Measurements from ENCODE around the gene PIK3AP1.
"Not testable (repeated sequence)": the region's sequence is repeated elsewhere in the genome, so short reads cannot be mapped to it uniquely, and the experiment has no call there.

The PIK3AP1 gene

DNA sequence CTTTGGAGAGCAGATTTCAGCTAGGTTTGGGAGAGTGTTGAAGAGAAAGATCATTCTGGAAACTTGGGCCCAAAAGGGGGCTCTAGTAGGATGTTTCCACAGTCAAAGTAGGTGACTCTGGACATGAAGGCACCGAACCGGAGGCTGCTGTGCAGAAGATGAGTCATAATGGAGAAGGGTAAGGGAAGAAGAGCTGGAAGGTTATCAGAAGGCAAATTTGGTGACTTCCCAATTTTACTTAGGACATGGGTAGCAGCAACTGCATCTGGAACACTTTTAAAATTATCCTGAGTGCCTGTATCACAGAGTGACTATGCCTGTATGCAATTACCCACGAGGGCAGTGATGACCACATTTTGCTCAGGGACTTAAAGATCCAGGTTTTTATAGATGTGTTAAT, 38.8 kb downstream of the PIK3AP1 start:
- no peak for DNase-seq (ENCODE audit: low read depth)
- no peak for TF ChIP-seq CTCF (conservative IDR thresholded peaks at IDR 0.05; ENCODE audit: low read length)
- H3K4me3 ChIP-seq (ENCODE audit: low read length), result no peak overlapping the region

DNA sequence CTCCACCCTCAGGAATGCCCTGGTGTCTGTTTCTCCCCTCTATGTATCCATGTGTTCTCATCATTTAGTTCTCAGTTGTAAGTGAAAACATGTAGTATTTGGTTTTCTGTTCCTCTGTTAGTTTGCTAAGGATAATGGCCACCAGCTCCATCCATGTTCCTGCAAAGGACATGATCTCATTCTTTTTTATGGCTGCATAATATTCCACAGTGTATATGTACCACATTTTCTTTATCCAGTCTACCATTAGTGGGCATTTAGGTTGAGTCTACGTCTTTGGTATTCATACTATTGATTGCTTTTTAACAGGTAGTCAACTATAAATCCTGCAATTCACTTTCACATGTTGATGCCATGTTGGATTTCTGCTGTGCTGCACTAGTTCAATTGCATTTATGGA, 39.9 kb downstream of the PIK3AP1 start:
- DNase-seq (ENCODE audit: low read depth); H3K4me3 ChIP-seq (ENCODE audit: low read length): not testable (repeated sequence)

DNA sequence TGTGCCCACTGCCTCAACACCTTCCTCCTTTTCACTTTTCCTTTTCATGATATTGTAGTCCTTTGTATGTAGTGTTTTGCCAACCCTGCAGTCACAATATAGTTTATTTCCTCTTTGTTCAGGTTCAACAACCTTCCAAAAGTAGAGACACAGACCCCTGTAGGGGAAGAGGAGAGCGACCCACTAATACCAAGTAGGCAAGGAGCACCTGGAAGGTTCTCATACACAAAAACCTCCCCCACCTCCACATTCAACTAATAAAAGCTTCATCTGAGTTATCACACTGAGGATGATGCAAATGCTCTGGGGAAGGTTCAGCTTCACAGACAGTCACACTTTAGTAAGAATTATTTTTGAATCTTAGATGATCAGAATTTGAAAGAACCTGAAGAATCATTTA, 41.6 kb downstream of the PIK3AP1 start:
- no peak for TF ChIP-seq CTCF (conservative IDR thresholded peaks at IDR 0.05; ENCODE audit: low read length)
- DNase-seq (ENCODE audit: low read depth), result no peak

DNA sequence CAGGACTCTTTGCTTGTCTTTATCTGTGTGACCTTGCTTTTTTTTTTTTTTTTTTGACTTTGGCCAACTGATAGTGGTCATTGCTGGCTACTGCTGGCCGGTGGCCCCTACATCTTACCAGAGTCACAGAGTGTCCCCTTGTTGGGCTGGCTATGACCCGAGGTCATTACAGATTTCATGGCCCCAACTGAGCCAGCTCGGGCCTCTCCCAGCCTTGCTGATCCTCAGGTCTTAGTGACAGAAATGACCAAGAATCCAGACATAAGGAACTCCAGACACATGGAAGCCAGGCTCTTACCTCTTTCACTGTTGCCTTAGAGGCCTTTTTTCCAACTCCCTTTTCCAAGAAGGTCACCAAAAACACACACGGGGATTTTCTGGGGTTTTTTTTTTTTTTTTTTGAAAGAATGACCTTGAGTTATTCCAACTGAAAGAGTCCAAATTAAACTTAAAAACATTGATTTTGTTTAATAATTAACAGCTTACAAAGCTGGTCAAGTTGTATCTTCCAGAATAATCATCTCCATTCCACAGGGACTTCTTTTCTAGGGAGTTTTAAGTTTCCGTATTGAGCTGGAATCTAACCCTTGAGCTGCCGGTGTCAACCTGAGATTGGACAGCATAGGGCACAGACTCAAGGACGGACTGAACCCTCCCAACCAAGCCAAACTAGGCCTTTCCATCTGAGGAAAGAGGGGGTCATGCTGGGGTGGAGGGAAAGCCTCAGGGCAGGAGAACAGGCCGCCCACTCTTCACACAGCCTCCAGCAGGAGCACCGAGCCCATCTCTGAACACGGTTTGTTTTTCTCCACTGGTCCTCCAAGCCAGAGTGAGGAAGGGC, 43.8 kb downstream of the PIK3AP1 start:
- DNase-seq (ENCODE audit: low read depth), result no peak
- TF ChIP-seq CTCF (conservative IDR thresholded peaks at IDR 0.05; ENCODE audit: low read length), result no peak
- no peak overlapping the region for H3K4me3 ChIP-seq (ENCODE audit: low read length)

More for the DNA sequence above, 41.6 kb downstream of the PIK3AP1 start:
- H3K4me3 ChIP-seq (ENCODE audit: low read length), result no peak overlapping the region

- TF ChIP-seq CTCF (conservative IDR thresholded peaks at IDR 0.05; ENCODE audit: low read length), result no peak
- no peak overlapping the region for H3K4me3 ChIP-seq (ENCODE audit: low read length)
- DNase-seq (ENCODE audit: low read depth), result no peak
These were observed 44.5 kb downstream of the PIK3AP1 start for GRCh38 chr10:96675846-96676245.

GRCh38 chr10:96673318-96674099, 46.8 kb downstream of the PIK3AP1 start:
- no peak for TF ChIP-seq CTCF (conservative IDR thresholded peaks at IDR 0.05; ENCODE audit: low read length)
- peak; percentile 34 for DNase-seq (ENCODE audit: low read depth)
- peak overlapping the region; percentile 3; the same call in 1 of the 2 replicates for H3K4me3 ChIP-seq (ENCODE audit: low read length)

DNA sequence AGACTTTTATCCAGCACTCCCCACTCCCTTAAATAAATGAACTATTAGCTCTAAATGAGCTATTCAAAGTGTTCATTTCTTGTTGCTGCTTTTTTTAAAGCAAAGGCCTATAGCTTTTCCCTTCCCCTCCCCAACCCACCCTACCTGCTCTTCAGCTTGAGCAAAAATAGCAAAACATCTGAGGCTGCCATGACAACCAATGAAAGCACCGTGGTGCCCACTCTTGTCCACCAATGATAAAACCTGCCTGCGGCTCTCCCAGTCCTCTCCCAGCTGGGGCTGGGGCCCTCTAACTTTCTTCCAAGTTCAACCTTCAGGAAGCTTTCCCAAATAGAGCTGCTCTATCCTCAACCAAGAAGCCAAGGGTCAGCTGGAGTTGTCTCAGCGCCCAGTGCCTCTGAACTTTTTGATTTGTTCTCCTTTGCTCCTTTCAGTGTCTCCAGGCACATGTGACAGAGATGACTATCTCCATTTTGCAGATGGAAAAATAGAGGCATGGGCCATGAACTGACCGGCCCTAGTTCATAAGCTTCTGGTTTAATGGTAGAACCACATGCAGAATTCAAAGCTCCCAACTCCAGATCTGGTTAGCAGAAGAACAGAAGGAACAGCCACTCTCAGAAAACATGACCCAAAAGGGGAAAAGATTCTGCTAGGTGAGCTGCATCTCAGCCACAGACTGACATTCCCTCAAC, 47.7 kb downstream of the PIK3AP1 start:
- no peak for DNase-seq (ENCODE audit: low read depth)
- TF ChIP-seq CTCF (conservative IDR thresholded peaks at IDR 0.05; ENCODE audit: low read length), result no peak
- H3K4me3 ChIP-seq (ENCODE audit: low read length), result no peak overlapping the region

Measured in AG10803 (cell line).